Neural progenitor cell (in vitro differentiated cells): ENCODE results near the gene NEURL1B.

Source experiments
- CTCF ChIP-seq: fragments of 200-600 bp; sonication (generic); IDR thresholded peaks from 2 replicates; pipeline ENCODE4 v1.5.1; 2017; ENCODE audit warnings: antibody characterized with exemption, mild to moderate bottlenecking
- EZH2 ChIP-seq: fragments of 200-600 bp; sonication (generic); IDR thresholded peaks from 2 replicates; pipeline ENCODE4 v1.6.1; 2017; ENCODE audit warnings: antibody characterized with exemption, mild to moderate bottlenecking, moderate library complexity
- EZH2phosphoT487 ChIP-seq: fragments of 200-600 bp; sonication (generic); IDR thresholded peaks from 2 replicates; pipeline ENCODE4 v1.6.1; 2017; ENCODE audit warnings: antibody characterized with exemption

- no peak for TF ChIP-seq EZH2phosphoT487
- no peak for TF ChIP-seq CTCF
- TF ChIP-seq EZH2, result no peak
Measured at GRCh38 chr5:172642051-172642409, 967 bp downstream of the NEURL1B start.
